Measurements from ENCODE around the gene GGA3.
"Not testable (repeated sequence)": the region's sequence is repeated elsewhere in the genome, so short reads cannot be mapped to it uniquely, and the experiment has no call there.

The GGA3 gene

DNA sequence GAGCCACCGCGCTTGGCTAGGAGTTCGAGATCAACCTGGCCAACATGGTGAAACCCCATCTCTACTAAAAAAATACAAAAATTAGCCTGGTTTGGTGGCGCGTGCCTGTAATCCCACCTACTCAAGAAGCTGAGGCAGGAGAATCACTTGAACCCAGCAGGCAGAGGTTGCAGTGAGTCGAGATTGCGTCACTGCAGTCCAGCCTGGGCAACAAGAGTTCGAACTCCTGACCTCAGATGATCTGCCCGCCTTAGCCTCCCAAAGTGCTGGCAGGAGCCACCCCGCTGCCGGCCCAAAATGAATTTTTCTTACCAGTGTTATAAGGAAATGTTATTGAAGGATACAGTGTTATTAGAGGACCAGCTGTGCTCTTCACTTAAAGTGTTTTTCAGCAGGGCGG lies 53.6 kb downstream of the GGA3 start:
- Histone ChIP-seq H3K4me2 (ENCODE audit: low read length) (peak overlapping the region; percentile 0; the same call in 1 of the 2 replicates), H3K27ac (ENCODE audit: low read depth, low read length) (no peak overlapping the region), H3K36me3 (ENCODE audit: control insufficient read depth, low read length) (peaks cover 53% of the 10 kb centered on the region), H3F3A (ENCODE audit: control insufficient read depth, insufficient read depth) (peaks cover 6% of the 10 kb centered on the region; the same call in 1 of the 2 replicates), H3K79me2 (ENCODE audit: control insufficient read depth, low read length) (peaks cover 69% of the 10 kb centered on the region), H3K27me3 (ENCODE audit: control insufficient read depth, low read length) (no peaks in the 10 kb centered on the region), H3K9me2 (replicated peaks; ENCODE audit: control insufficient read depth, low read length) (no peaks in the 10 kb centered on the region), H4K20me1 (ENCODE audit: control insufficient read depth, insufficient read depth, low read depth, low read length) (no peaks in the 10 kb centered on the region), H3K4me1 (ENCODE audit: control insufficient read depth, low read length) (peaks cover 12% of the 10 kb centered on the region), H3K9me3 (ENCODE audit: control insufficient read depth, insufficient read depth, low read length) (no peaks in the 10 kb centered on the region), H3K4me3 (ENCODE audit: low read length) (no peak overlapping the region)
- TF ChIP-seq CTCF (IDR thresholded peaks at IDR 0.05; ENCODE audit: low read depth, low read length, poor library complexity, severe bottlenecking) (no peak), EZH2phosphoT487 (IDR thresholded peaks at IDR 0.05; ENCODE audit: borderline replicate concordance, low read length) (no peak)

DNA sequence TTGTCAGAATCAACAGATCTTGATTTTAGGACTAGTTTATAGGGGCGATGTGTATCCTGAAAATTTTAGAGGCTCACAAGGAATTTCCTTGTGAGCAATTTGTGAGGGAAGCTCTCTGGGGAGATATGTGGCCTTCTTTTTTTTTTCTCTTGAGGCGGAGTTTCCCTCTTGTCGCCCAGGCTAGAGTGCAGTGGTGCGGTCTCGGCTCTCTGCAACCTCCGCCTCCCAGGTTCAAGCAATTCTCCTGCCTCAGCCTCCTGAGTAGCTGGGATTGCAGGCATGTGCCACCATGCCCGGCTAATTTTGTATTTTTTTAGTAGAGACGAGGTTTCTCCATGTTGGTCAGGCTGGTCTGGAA lies 54.4 kb downstream of the GGA3 start:
- H3K9me2 ChIP-seq (replicated peaks; ENCODE audit: control insufficient read depth, low read length); H4K20me1 ChIP-seq (ENCODE audit: control insufficient read depth, insufficient read depth, low read depth, low read length); H3K9me3 ChIP-seq (ENCODE audit: control insufficient read depth, insufficient read depth, low read length); H3K27ac ChIP-seq (ENCODE audit: low read depth, low read length); H3K27me3 ChIP-seq (ENCODE audit: control insufficient read depth, low read length); H3F3A ChIP-seq (ENCODE audit: control insufficient read depth, insufficient read depth): not testable (repeated sequence)
- H3K4me3 ChIP-seq (ENCODE audit: low read length) = peak overlapping the region; percentile 88
- peaks cover 46% of the 10 kb centered on the region for H3K36me3 ChIP-seq (ENCODE audit: control insufficient read depth, low read length)
- H3K4me2 ChIP-seq (ENCODE audit: low read length) = peak overlapping the region; percentile 79
- H3K79me2 ChIP-seq (ENCODE audit: control insufficient read depth, low read length) = peaks cover 69% of the 10 kb centered on the region
- H3K4me1 ChIP-seq (ENCODE audit: control insufficient read depth, low read length) = peaks cover 12% of the 10 kb centered on the region

GRCh38 chr17:75205793-75206163 lies 55.6 kb downstream of the GGA3 start:
- no peaks in the 10 kb centered on the region for H4K20me1 ChIP-seq (ENCODE audit: control insufficient read depth, insufficient read depth, low read depth, low read length)
- no peaks in the 10 kb centered on the region for H3K9me3 ChIP-seq (ENCODE audit: control insufficient read depth, insufficient read depth, low read length)
- peak overlapping the region; percentile 88 for H3K4me3 ChIP-seq (ENCODE audit: low read length)
- TF ChIP-seq EZH2phosphoT487 (IDR thresholded peaks at IDR 0.05; ENCODE audit: borderline replicate concordance, low read length) (no peak), CTCF (IDR thresholded peaks at IDR 0.05; ENCODE audit: low read depth, low read length, poor library complexity, severe bottlenecking) (peak; percentile 10)
- H3K27ac ChIP-seq (ENCODE audit: low read depth, low read length) = peak overlapping the region; percentile 71
- peak overlapping the region; percentile 79 for H3K4me2 ChIP-seq (ENCODE audit: low read length)
- no peaks in the 10 kb centered on the region for H3K27me3 ChIP-seq (ENCODE audit: control insufficient read depth, low read length)
- peaks cover 67% of the 10 kb centered on the region for H3K79me2 ChIP-seq (ENCODE audit: control insufficient read depth, low read length)
- peaks cover 35% of the 10 kb centered on the region for H3K36me3 ChIP-seq (ENCODE audit: control insufficient read depth, low read length)
- H3F3A ChIP-seq (ENCODE audit: control insufficient read depth, insufficient read depth) = peaks cover 6% of the 10 kb centered on the region; the same call in 1 of the 2 replicates
- peaks cover 12% of the 10 kb centered on the region for H3K4me1 ChIP-seq (ENCODE audit: control insufficient read depth, low read length)
- no peaks in the 10 kb centered on the region for H3K9me2 ChIP-seq (replicated peaks; ENCODE audit: control insufficient read depth, low read length)

DNA sequence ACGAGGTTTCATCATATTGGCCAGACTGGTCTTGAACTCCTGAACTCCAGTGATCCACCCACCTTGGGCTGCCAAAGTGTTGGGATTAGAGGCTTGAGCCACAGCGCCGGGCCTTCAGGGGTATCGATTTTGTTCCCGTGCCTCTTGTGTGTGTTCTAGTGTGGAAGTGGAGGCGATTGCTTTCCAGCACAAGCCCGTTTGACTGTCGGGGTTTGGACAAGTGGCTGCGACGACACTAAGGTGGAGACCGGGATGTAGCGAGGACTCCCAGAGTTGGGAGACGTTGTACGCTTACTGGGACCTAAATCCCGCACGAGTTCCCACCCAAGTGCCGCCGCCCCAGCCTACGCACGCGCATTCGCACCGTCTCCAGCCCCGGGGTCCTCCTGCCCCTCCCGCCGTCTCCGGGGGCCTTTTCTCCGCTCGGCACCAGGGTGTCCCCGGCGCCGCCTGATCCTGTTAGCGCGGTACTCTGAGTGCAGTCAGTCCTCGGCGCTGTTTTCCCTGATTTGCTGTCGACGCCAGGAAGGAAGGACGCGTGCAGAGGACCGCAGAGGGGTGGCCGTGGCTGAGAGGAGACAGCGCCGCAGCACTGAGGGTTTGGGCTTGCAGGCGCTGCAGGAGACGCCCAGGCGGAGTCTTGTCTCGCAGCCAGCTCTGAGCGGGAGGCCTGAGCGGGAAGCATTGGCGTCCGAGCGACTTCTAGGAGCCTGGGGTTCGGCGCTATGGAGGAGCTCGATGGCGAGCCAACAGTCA lies 56.2 kb downstream of the GGA3 start, which contains the start of gene NUP85:
NUP85 (plus strand) TSS at position 643 of the 756 bp plus-strand sequence; CDS start at position 726, 83 bp downstream.
- Histone ChIP-seq H3K9me2 (replicated peaks; ENCODE audit: control insufficient read depth, low read length) (no peaks in the 10 kb centered on the region), H3K4me2 (ENCODE audit: low read length) (peak within 1 kb of the TSS; percentile 79), H3K4me3 (ENCODE audit: low read length) (peak within 1 kb of the TSS; percentile 88), H3F3A (ENCODE audit: control insufficient read depth, insufficient read depth) (peaks cover 5% of the 10 kb centered on the region; the same call in 1 of the 2 replicates), H3K36me3 (ENCODE audit: control insufficient read depth, low read length) (peaks cover 31% of the 10 kb centered on the region), H3K27me3 (ENCODE audit: control insufficient read depth, low read length) (no peaks in the 10 kb centered on the region), H3K27ac (ENCODE audit: low read depth, low read length) (peak within 1 kb of the TSS; percentile 71), H3K79me2 (ENCODE audit: control insufficient read depth, low read length) (peaks cover 62% of the 10 kb centered on the region), H4K20me1 (ENCODE audit: control insufficient read depth, insufficient read depth, low read depth, low read length) (no peaks in the 10 kb centered on the region), H3K9me3 (ENCODE audit: control insufficient read depth, insufficient read depth, low read length) (no peaks in the 10 kb centered on the region), H3K4me1 (ENCODE audit: control insufficient read depth, low read length) (peaks cover 12% of the 10 kb centered on the region)
- TF ChIP-seq CTCF (IDR thresholded peaks at IDR 0.05; ENCODE audit: low read depth, low read length, poor library complexity, severe bottlenecking) = no peak
- no peak for TF ChIP-seq EZH2phosphoT487 (IDR thresholded peaks at IDR 0.05; ENCODE audit: borderline replicate concordance, low read length)
